HepG2 (cell line): ENCODE results near the gene SHPK. TPM values are rescaled to one million over a fixed set of nuclear protein-coding genes. Genes with fewer than 3 reads are reported as not detected.

ENCODE experiments used
- ATAC-seq: fragments of 200-7000 bp; cut with Tn5 transposase; 3 replicates; pipeline ENCODE4 v1.9.1; 2020; ENCODE audit warnings: mild to moderate bottlenecking, moderate library complexity
- BruUV-seq: library from RNA; stranded (reverse); fragments of 400-500 nt; replicated peaks from 2 replicates; lab custom pipeline; 2021; lab: Mats Ljungman, UMichigan
- CTCF ChIA-PET: fragments of 300-600 bp; formaldehyde crosslinking; extraction: SDS; loops from one replicate; lab custom pipeline; 2021; ENCODE audit warnings: low total read pairs, inconsistent platforms, low intra/inter-chr PET ratio; lab: Yijun Ruan, JAX
- POLR2A ChIA-PET: fragments of 350-600 bp; sonication (Branson Sonifier 250); formaldehyde crosslinking; loops from one replicate; lab custom pipeline; 2020; ENCODE audit warnings: antibody characterized with exemption, inconsistent platforms; lab: Yijun Ruan, JAX
- DNase-seq: peaks from one replicate; pipeline ENCODE4 v3.0.0-alpha.2; 2015; ENCODE audit warnings: low spot score
- FAIRE-seq: peaks from 3 replicates; lab custom pipeline; 2011; peaks lifted over from hg19 to GRCh38; lab: Jason Lieb, UNC
- H2AFZ ChIP-seq: one replicate; pipeline ENCODE4 v1.6.1; 2011; ENCODE audit warnings: low read length, inconsistent platforms
- H3K27ac ChIP-seq: fragments of 300-600 bp; 3 replicates; pipeline ENCODE4 v1.8.0; 2011; ENCODE audit warnings: mixed run types, mild to moderate bottlenecking, mixed read lengths, low read length, inconsistent platforms; ENCODE audit not compliant: insufficient read depth; ENCODE audit errors: extremely low read length
- H3K27me3 ChIP-seq, 2 experiments: fragments of 200-600 bp in 1 of 2; 2 replicates in 1 of 2; 3 replicates in 1 of 2; pipeline versions ENCODE4 v1.6.0 to v1.8.0; 2011; ENCODE audit warnings: low read length in 2 of 2, mild to moderate bottlenecking in 2 of 2, moderate library complexity in 2 of 2, inconsistent platforms in 1 of 2; ENCODE audit not compliant: insufficient read depth in 2 of 2, control insufficient read depth in 1 of 2
- H3K36me3 ChIP-seq, 2 experiments: fragments of 200-600 bp in 1 of 2; replicated peaks in 1 of 2; 2 replicates in 1 of 2; 3 replicates in 1 of 2; pipeline versions ENCODE4 v1.5.1 to v1.8.0; 2011; ENCODE audit warnings: low read length in 2 of 2, inconsistent platforms in 1 of 2; ENCODE audit not compliant: insufficient read depth in 2 of 2, control insufficient read depth in 1 of 2
- H3K4me1 ChIP-seq: 2 replicates; pipeline ENCODE4 v1.5.1; 2012; ENCODE audit warnings: low read length, inconsistent platforms; ENCODE audit not compliant: insufficient read depth
- H3K4me2 ChIP-seq: 2 replicates; pipeline ENCODE4 v1.6.0; 2011; ENCODE audit warnings: low read depth, low read length, inconsistent platforms
- H3K4me3 ChIP-seq, 3 experiments: fragments of 200-600 bp in 1 of 3; sonication (generic), shearing (Covaris generic) in 1 of 3; replicated peaks in 1 of 3; 2 replicates each; pipeline ENCODE4 v1.5.1; 2011 to 2016; ENCODE audit warnings: low read length in 3 of 3, inconsistent platforms in 2 of 3, low read depth in 2 of 3, mild to moderate bottlenecking in 2 of 3, control low read depth in 1 of 3, mixed read lengths in 1 of 3; ENCODE audit not compliant: insufficient read depth in 1 of 3
- H3K79me2 ChIP-seq: one replicate; pipeline ENCODE4 v1.6.1; 2011; ENCODE audit warnings: low read length, inconsistent platforms; ENCODE audit not compliant: insufficient read depth
- H3K9ac ChIP-seq: 2 replicates; pipeline ENCODE4 v1.6.0; 2011; ENCODE audit warnings: mild to moderate bottlenecking, low read depth, low read length, inconsistent platforms; ENCODE audit not compliant: insufficient read depth
- H3K9me3 ChIP-seq: 2 replicates; pipeline ENCODE4 v1.5.1; 2012; ENCODE audit warnings: mild to moderate bottlenecking, low read length
- H4K20me1 ChIP-seq: 2 replicates; pipeline ENCODE4 v1.6.0; 2011; ENCODE audit warnings: inconsistent platforms, mild to moderate bottlenecking, low read length, moderate library complexity; ENCODE audit not compliant: insufficient read depth
- ARNT2 ChIP-seq: sonication (generic); formaldehyde crosslinking; IDR thresholded peaks from 2 replicates; pipeline ENCODE4 v1.8.0; 2022; ENCODE audit warnings: mild to moderate bottlenecking, low read depth, missing genetic modification reagents, moderate library complexity
- GRHL1 ChIP-seq: sonication (generic); formaldehyde crosslinking; conservative IDR thresholded peaks from 2 replicates; pipeline ENCODE4 v1.8.0; 2022; ENCODE audit warnings: missing genetic modification reagents
- KDM2A ChIP-seq: sonication (generic); formaldehyde crosslinking; IDR thresholded peaks from 2 replicates; pipeline ENCODE4 v1.4.0; 2020; ENCODE audit warnings: low read depth, missing genetic modification reagents, borderline replicate concordance
- NFAT5 ChIP-seq: sonication (generic); formaldehyde crosslinking; IDR thresholded peaks from 2 replicates; pipeline ENCODE4 v1.4.0; 2020; ENCODE audit warnings: missing genetic modification reagents
- NFE2L1 ChIP-seq: sonication (generic); formaldehyde crosslinking; IDR thresholded peaks from 2 replicates; pipeline ENCODE4 v1.4.0; 2020; ENCODE audit warnings: missing genetic modification reagents, mild to moderate bottlenecking, borderline replicate concordance
- PHF8 ChIP-seq: sonication (generic); formaldehyde crosslinking; IDR thresholded peaks from 2 replicates; pipeline ENCODE4 v1.5.0; 2020; ENCODE audit warnings: missing genetic modification reagents
- RXRB ChIP-seq: IDR thresholded peaks from 2 replicates; pipeline ENCODE4 v1.6.1; 2016; ENCODE audit warnings: borderline replicate concordance, missing genetic modification reagents, missing compliant biosample characterization
- SP4 ChIP-seq: sonication (generic); formaldehyde crosslinking; IDR thresholded peaks from 2 replicates; pipeline ENCODE4 v1.8.1; 2023; ENCODE audit warnings: mild to moderate bottlenecking, missing genetic modification reagents
- STAT6 ChIP-seq: sonication (generic); formaldehyde crosslinking; IDR thresholded peaks from 2 replicates; pipeline ENCODE4 v1.4.0; 2020; ENCODE audit warnings: missing genetic modification reagents, mild to moderate bottlenecking, borderline replicate concordance
- WGBS: methylation state at CpG from one replicate; pipeline ENCODE4 v1.1.6; 2017; ENCODE audit warnings: low lambda C conversion rate; 5-methylcytosine and 5-hydroxymethylcytosine counted together
- in situ Hi-C: cut with HindIII; loops from 2 replicates; pipeline ENCODE4 v1.10.0; 2017; ENCODE audit warnings: low pct_unique_long_range_greater_than_20kb; ENCODE audit not compliant: extremely low pct_ligation_motif_present
- intact Hi-C: fragments of 100-400 bp; cut with micrococcal nuclease; formaldehyde crosslinking; loops from one replicate; pipeline ENCODE4 v1.10.0; 2022; ENCODE audit not compliant: unreplicated experiment
- polyA plus RNA-seq, 8 experiments: library from polyadenylated mRNA; depleted of rRNA in 3 of 8; stranded (reverse) in 7 of 8; unstranded in 1 of 8; fragments of >200 nt; fragmentation: Illumina TruSeq in 4 of 8; extraction: Trizol in 4 of 8; gene quantifications; 2 replicates each; pipeline versions ENCODE4 v1.2.1 to v1.2.3, GENCODE V29; 2011 to 2016; ENCODE audit warnings: low read depth in 4 of 8, missing spikeins in 1 of 8, mixed read lengths in 1 of 8; ENCODE audit not compliant: insufficient read depth in 1 of 8
- total RNA-seq, 5 experiments: library from RNA; depleted of rRNA; stranded (reverse); fragments of >200 nt; fragmentation: Illumina TruSeq; extraction: Trizol; gene quantifications; 2 replicates each; pipeline ENCODE4 v1.2.3, GENCODE V29; 2016; ENCODE audit warnings: low read depth in 1 of 5
- TF ChIP-seq, protein P1 (sequence below): sonication (generic); formaldehyde crosslinking; IDR thresholded peaks from 2 replicates; pipeline ENCODE4 v1.8.1; 2023; ENCODE audit warnings: missing genetic modification reagents, inconsistent platforms, borderline replicate concordance
- TF ChIP-seq, protein P2 (sequence below): sonication (generic); formaldehyde crosslinking; IDR thresholded peaks from 2 replicates; pipeline ENCODE4 v1.4.0; 2020; ENCODE audit warnings: mild to moderate bottlenecking, low read depth, missing genetic modification reagents

SHPK gene
- total and polyA plus RNA-seq, 2 of the 13 experiments (the other 11 are each of a cell fraction or from before 2014, with no cell fraction given): 16.2 to 30.9 TPM

DNA sequence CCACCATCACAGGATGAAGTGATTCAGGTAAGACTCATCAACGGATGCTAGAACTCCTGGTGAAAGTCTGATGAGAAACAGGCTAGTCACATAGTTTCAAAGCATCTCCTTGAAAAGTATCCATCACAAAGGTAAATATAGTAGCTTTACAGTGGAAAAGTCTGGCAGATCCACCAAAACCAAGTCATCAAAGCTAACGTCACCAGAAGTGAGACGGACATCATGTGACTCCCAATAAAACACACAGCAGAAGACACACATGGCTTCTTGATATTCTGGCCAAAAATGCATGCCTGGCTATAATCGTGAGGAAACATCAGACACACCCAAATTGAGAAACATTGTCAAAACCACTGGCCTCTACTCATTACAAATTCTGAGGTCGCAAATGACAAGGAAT is 60.5 kb downstream of the SHPK start (continued):
- no peak for TF ChIP-seq KDM2A (CRISPR knock-in tag)
- no peak for TF ChIP-seq RXRB (CRISPR knock-in tag)

DNA sequence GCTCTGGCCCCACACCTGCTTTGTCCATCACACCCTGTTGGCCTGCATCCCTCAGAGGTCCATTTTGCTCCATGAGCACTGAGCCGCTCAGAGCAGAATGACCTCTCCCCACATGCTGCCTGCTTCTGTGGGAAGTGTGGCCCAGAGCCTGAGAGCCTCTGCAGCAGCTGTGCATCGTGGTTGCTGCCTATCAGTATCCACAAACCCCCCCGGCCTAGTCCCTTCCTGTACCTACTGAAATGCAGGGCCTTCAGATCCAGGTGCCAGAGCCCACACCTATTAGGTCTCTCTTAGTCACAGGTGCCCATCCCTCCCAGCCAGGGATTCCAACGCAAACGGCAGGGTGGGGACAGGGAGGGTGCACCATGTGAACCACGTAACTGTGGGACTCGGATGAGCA is 61.8 kb downstream of the SHPK start:
- Histone ChIP-seq H2AFZ (no peak overlapping the region), H3K27ac (no peak overlapping the region), H4K20me1 (no peaks in the 10 kb centered on the region), H3K9me3 (no peaks in the 10 kb centered on the region), H3K36me3 (peaks cover 18 to 42% of the 10 kb centered on the region in 2 experiments; a peak in 4 of 5 replicates), H3K79me2 (no peaks in the 10 kb centered on the region), H3K9ac (no peak overlapping the region), H3K4me1 (no peaks in the 10 kb centered on the region), H3K4me2 (no peak overlapping the region), H3K27me3 (no peaks in the 10 kb centered on the region), H3K4me3 (no peak overlapping the region)
- POLR2A ChIA-PET: no interaction called here
- WGBS: 100% methylated on average over 7 of the region's 7 CpGs
- intact Hi-C loops: no loop called here
- DNase-seq: no peak
- no peak; the same call in 2 of the 3 replicates for ATAC-seq
- in situ Hi-C loops: no loop called here
- no peak for FAIRE-seq
- no TSS peak for BruUV-seq
- CTCF ChIA-PET: no interaction called here
- TF ChIP-seq GRHL1 (CRISPR knock-in tag) (no peak), ARNT2 (CRISPR knock-in tag) (no peak), NFE2L1 (CRISPR knock-in tag) (no peak), NFAT5 (no peak), SP4 (no peak), STAT6 (no peak), PHF8 (no peak)
- TF ChIP-seq, protein P1, sequence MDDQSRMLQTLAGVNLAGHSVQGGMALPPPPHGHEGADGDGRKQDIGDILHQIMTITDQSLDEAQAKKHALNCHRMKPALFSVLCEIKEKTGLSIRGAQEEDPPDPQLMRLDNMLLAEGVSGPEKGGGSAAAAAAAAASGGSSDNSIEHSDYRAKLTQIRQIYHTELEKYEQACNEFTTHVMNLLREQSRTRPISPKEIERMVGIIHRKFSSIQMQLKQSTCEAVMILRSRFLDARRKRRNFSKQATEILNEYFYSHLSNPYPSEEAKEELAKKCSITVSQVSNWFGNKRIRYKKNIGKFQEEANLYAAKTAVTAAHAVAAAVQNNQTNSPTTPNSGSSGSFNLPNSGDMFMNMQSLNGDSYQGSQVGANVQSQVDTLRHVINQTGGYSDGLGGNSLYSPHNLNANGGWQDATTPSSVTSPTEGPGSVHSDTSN (CRISPR knock-in tag): no peak
- TF ChIP-seq, protein P2, sequence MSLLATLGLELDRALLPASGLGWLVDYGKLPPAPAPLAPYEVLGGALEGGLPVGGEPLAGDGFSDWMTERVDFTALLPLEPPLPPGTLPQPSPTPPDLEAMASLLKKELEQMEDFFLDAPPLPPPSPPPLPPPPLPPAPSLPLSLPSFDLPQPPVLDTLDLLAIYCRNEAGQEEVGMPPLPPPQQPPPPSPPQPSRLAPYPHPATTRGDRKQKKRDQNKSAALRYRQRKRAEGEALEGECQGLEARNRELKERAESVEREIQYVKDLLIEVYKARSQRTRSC (CRISPR knock-in tag): no peak
